ENCODE measurements around the gene PDIK1L. TPM values are rescaled to one million over a fixed set of nuclear protein-coding genes. Genes with fewer than 3 reads are reported as not detected.

PDIK1L gene
- total and polyA plus RNA-seq, 2 donors (not counting 3 experiments of a cell fraction or from before 2014, with no cell fraction given) = 1.6 to 5.6 TPM

DNA sequence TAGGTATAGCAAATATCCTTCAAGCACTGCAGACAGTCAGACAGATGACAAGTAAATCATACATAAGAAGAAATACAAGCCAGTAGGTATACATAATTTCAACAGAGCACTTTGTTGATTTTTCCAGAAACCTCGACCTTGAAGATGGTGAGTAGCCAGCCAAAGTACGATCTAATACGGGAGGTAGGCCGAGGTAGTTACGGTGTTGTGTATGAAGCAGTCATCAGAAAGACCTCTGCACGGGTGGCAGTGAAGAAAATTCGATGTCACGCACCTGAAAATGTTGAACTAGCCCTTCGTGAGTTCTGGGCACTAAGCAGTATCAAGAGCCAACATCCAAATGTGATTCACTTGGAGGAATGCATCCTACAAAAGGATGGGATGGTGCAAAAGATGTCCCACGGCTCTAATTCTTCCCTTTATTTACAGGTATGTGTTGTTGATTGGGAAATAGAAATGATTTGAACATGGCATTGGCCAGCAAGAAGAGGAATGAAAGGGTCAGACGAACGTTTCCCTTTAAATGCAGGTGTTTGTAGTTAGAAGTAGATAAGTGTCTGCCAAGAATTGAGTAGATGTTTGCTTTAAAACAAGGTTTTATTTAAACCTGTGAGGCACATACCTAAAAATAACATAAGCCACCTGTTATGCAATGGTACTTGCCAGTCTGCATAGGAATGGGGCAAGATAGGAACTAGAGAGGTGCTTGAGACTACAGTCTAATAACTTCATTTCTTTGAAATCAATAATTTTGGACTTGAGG is 2.7 kb downstream of the PDIK1L start:
- peaks cover 2% of the 10 kb centered on the region for H3K79me2 ChIP-seq (ENCODE audit: control insufficient read depth, insufficient read depth, low read length)
- no peak for TF ChIP-seq POLR2A (IDR thresholded peaks at IDR 0.05; ENCODE audit: low read depth, low read length)
- TF ChIP-seq MYC (IDR thresholded peaks at IDR 0.05; ENCODE audit: low read depth, low read length) = no peak
- no peak for TF ChIP-seq MAX (IDR thresholded peaks at IDR 0.05; ENCODE audit: insufficient read depth, insufficient read length)
- TF ChIP-seq GATA2 (IDR thresholded peaks at IDR 0.05; ENCODE audit: insufficient read depth, insufficient read length, low read depth, low read length) = no peak
- no peak for TF ChIP-seq JUN (IDR thresholded peaks at IDR 0.05; ENCODE audit: borderline replicate concordance, insufficient read depth, insufficient read length, low read depth)
- TF ChIP-seq EZH2 (IDR thresholded peaks at IDR 0.05; ENCODE audit: borderline replicate concordance, low read depth, low read length, severe bottlenecking) = no peak
- TF ChIP-seq FOS (IDR thresholded peaks at IDR 0.05; ENCODE audit: borderline replicate concordance, insufficient read depth, low read length) = no peak
- no peak for TF ChIP-seq POLR2AphosphoS5 (IDR thresholded peaks at IDR 0.05; ENCODE audit: insufficient read depth, low read depth, low read length)
- TF ChIP-seq, protein P1, sequence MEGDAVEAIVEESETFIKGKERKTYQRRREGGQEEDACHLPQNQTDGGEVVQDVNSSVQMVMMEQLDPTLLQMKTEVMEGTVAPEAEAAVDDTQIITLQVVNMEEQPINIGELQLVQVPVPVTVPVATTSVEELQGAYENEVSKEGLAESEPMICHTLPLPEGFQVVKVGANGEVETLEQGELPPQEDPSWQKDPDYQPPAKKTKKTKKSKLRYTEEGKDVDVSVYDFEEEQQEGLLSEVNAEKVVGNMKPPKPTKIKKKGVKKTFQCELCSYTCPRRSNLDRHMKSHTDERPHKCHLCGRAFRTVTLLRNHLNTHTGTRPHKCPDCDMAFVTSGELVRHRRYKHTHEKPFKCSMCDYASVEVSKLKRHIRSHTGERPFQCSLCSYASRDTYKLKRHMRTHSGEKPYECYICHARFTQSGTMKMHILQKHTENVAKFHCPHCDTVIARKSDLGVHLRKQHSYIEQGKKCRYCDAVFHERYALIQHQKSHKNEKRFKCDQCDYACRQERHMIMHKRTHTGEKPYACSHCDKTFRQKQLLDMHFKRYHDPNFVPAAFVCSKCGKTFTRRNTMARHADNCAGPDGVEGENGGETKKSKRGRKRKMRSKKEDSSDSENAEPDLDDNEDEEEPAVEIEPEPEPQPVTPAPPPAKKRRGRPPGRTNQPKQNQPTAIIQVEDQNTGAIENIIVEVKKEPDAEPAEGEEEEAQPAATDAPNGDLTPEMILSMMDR (IDR thresholded peaks at IDR 0.05; ENCODE audit: extremely low read depth in 1 of 2, insufficient read depth in 1 of 2, low read depth in 1 of 2, low read length in 2 of 2) = no peak
- no peaks in the 10 kb centered on the region for H4K20me1 ChIP-seq (replicated peaks; ENCODE audit: control insufficient read depth, extremely low read depth, insufficient read depth, low read length)
- H3K9ac ChIP-seq (replicated peaks; ENCODE audit: extremely low read depth, insufficient read depth, low read length) = no peak overlapping the region
- H2AFZ ChIP-seq (ENCODE audit: low read depth, low read length) = no peak overlapping the region
- intact Hi-C loops (cut with micrococcal nuclease) (no loop called here), dilution Hi-C loops (cut with MboI; ENCODE audit: extremely low pct_ligation_motif_present, low sequenced_read_pairs) (no loop called here)
- ChIA-PET CTCF (interaction anchor here (1.0 to 3.1 kb wide), 7 partner anchors 10 to 219 kb away, joined by 3 to 29 read pairs (median 4); partner anchors contain the start of genes C1orf232 and ZNF593), POLR2A (no interaction called here)
- DNase-seq (ENCODE audit: low read depth, low spot score) (no peak), FAIRE-seq (no peak)
- BruUV-seq (replicated peaks) = no TSS peak
- H3K4me2 ChIP-seq (ENCODE audit: insufficient read depth, low read length) = no peak overlapping the region
- H3K9me3 ChIP-seq (replicated peaks; ENCODE audit: control insufficient read depth, insufficient read depth, low read length) = no peaks in the 10 kb centered on the region
- H3K4me3 ChIP-seq (replicated peaks in 1 of 3; ENCODE audit: insufficient read depth in 1 of 3, low read depth in 1 of 3, low read length in 3 of 3) = no peak overlapping the region
- H3K27me3 ChIP-seq (ENCODE audit: control insufficient read depth in 2 of 2, insufficient read depth in 2 of 2, low read length in 2 of 2) = no peaks in the 10 kb centered on the region
- H3K4me1 ChIP-seq (ENCODE audit: control insufficient read depth, extremely low read depth, insufficient read depth, low read length) = peaks cover 11% of the 10 kb centered on the region
- H3K36me3 ChIP-seq (ENCODE audit: control insufficient read depth in 2 of 2, extremely low read depth in 1 of 2, insufficient read depth in 2 of 2, low read length in 2 of 2) = no peaks in the 10 kb centered on the region
- no peaks in the 10 kb centered on the region for H3K9me1 ChIP-seq (replicated peaks; ENCODE audit: control insufficient read depth, extremely low read depth, insufficient read depth, low read length)
- H3K27ac ChIP-seq (ENCODE audit: insufficient read depth, low read depth, low read length) = no peak overlapping the region
